SU-DHL-6 (cell line): ENCODE data around the gene MYL10.
"Not testable (repeated sequence)": the region's sequence is repeated elsewhere in the genome, so short reads cannot be mapped to it uniquely, and the experiment has no call there.

Source experiments
- H2AFZ ChIP-seq: fragments of 200-600 bp; sonication (generic); 2 replicates; pipeline ENCODE4 v1.6.1; 2014; ENCODE audit warnings: low read depth, mild to moderate bottlenecking, moderate library complexity, mixed read lengths, antibody characterized with exemption, low read length; ENCODE audit not compliant: severe bottlenecking
- H3F3A ChIP-seq: fragments of 200-600 bp; shearing (Covaris generic); 2 replicates; pipeline ENCODE4 v1.6.0; 2016; ENCODE audit warnings: antibody characterized with exemption, mild to moderate bottlenecking; ENCODE audit not compliant: insufficient read depth
- H3K27ac ChIP-seq: fragments of 200-600 bp; sonication (generic); 2 replicates; pipeline ENCODE4 v1.5.1; 2016; ENCODE audit warnings: low read depth, mild to moderate bottlenecking, low read length, moderate library complexity, mixed read lengths
- H3K27me3 ChIP-seq: fragments of 200-600 bp; sonication (generic), shearing (Covaris generic); 2 replicates; pipeline ENCODE4 v1.6.0; 2014; ENCODE audit warnings: mild to moderate bottlenecking, low read length
- H3K36me3 ChIP-seq: fragments of 200-600 bp; sonication (generic); 2 replicates; pipeline ENCODE4 v1.6.1; 2014; ENCODE audit warnings: mild to moderate bottlenecking, low read length, mixed read lengths
- H3K4me2 ChIP-seq: fragments of 300-600, 200-600 bp; shearing (Covaris generic), sonication (generic); 2 replicates; pipeline ENCODE4 v1.6.0; 2014; ENCODE audit warnings: low read length, low read depth, mild to moderate bottlenecking; ENCODE audit not compliant: poor library complexity, severe bottlenecking
- H3K4me3 ChIP-seq: fragments of 200-600 bp; sonication (generic); 2 replicates; pipeline ENCODE4 v1.5.1; 2014; ENCODE audit warnings: antibody characterized with exemption, low read length, mild to moderate bottlenecking, mixed read lengths; ENCODE audit not compliant: insufficient read depth, poor library complexity, severe bottlenecking
- H3K79me2 ChIP-seq: fragments of 200-600 bp; sonication (generic); 2 replicates; pipeline ENCODE4 v1.6.1; 2014; ENCODE audit warnings: mild to moderate bottlenecking, low read length, moderate library complexity; ENCODE audit not compliant: insufficient read depth
- H3K9ac ChIP-seq: fragments of 200-600 bp; sonication (generic); 2 replicates; pipeline ENCODE4 v1.7.0; 2014; ENCODE audit warnings: mild to moderate bottlenecking, low read length
- H3K9me2 ChIP-seq: fragments of 200-600 bp; sonication (generic); replicated peaks from 2 replicates; pipeline ENCODE4 v1.6.1; 2014; ENCODE audit warnings: low read length; ENCODE audit not compliant: insufficient read depth
- H3K9me3 ChIP-seq: fragments of 200-600 bp; sonication (generic); 2 replicates; pipeline ENCODE4 v1.6.1; 2014; ENCODE audit warnings: low read length, mixed read lengths; ENCODE audit not compliant: insufficient read depth
- H4K20me1 ChIP-seq: fragments of 200-600 bp; sonication (generic); 2 replicates; pipeline ENCODE4 v1.6.1; 2014; ENCODE audit warnings: low read depth, mild to moderate bottlenecking, antibody characterized with exemption, low read length, moderate library complexity, mixed read lengths
- EZH2phosphoT487 ChIP-seq: fragments of 200-600 bp; sonication (generic), shearing (Covaris generic); conservative IDR thresholded peaks from 2 replicates; pipeline ENCODE4 v1.6.1; 2018; ENCODE audit warnings: mild to moderate bottlenecking, antibody characterized with exemption, low read length, moderate library complexity, mixed read lengths
- TF ChIP-seq, protein P1 (sequence below): fragments of 200-600 bp; sonication (generic); IDR thresholded peaks from one replicate; pipeline ENCODE4 v1.5.1; 2017; ENCODE audit warnings: antibody characterized with exemption, mild to moderate bottlenecking, low read length, moderate library complexity; ENCODE audit not compliant: insufficient read depth, poor library complexity, severe bottlenecking

Gene MYL10

DNA sequence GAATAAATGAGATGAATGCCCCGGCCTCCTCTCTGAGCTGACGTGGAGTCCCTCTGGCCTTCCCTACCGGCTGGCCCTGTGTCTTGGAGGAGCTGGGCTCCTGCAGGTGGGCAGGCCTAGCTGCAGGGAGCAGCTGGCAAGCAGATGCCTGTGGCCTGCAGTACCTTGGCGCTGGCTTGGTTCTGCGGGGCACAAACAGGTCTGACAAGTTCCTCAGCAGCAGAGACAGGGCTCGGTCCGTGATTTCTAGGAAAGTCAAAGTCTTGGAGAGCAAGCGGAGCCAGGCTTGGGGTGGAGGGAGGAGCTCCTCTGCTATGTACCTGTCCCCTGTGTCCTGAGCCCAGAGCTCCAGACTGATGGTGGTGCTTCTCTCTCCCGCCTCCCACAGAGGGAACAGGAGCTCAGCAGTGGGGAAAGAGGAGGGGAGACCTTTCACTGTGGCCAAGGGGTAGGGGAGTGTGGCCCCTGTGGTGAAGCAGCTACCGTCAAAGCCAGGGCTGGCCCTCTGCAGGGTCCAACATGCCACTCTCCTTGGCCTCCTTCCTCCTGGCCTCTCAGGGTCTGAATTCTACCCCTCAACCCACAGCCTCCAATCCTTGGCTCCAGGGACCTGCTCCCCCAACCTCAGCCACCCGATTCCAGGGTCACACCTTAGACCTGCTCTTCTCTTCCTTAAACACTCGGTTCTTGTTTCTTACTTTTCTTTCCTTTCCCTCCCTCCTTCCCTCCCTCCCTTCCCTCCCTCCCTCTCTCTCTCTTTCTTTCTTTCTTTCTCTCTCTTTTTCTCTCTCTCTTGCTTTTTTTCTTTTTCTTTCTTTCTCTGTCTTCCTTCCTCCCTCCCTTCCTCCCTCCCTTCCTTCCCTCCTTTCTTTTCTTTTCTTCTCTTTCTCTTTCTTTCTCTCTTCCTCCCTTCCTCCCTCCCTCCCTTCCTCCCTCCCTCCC lies 20.1 kb downstream of the MYL10 start:
- H3K4me3 ChIP-seq: no peak overlapping the region
- H3K9me2 ChIP-seq: no peaks in the 10 kb centered on the region
- H3K27me3 ChIP-seq: no peaks in the 10 kb centered on the region
- no peaks in the 10 kb centered on the region for H3K9me3 ChIP-seq
- no peaks in the 10 kb centered on the region for H4K20me1 ChIP-seq
- no peak for TF ChIP-seq EZH2phosphoT487
- TF ChIP-seq, protein P1, sequence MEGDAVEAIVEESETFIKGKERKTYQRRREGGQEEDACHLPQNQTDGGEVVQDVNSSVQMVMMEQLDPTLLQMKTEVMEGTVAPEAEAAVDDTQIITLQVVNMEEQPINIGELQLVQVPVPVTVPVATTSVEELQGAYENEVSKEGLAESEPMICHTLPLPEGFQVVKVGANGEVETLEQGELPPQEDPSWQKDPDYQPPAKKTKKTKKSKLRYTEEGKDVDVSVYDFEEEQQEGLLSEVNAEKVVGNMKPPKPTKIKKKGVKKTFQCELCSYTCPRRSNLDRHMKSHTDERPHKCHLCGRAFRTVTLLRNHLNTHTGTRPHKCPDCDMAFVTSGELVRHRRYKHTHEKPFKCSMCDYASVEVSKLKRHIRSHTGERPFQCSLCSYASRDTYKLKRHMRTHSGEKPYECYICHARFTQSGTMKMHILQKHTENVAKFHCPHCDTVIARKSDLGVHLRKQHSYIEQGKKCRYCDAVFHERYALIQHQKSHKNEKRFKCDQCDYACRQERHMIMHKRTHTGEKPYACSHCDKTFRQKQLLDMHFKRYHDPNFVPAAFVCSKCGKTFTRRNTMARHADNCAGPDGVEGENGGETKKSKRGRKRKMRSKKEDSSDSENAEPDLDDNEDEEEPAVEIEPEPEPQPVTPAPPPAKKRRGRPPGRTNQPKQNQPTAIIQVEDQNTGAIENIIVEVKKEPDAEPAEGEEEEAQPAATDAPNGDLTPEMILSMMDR: no peak
- H3K4me2 ChIP-seq: no peak overlapping the region
- no peak overlapping the region for H3K9ac ChIP-seq
- H2AFZ ChIP-seq: no peak overlapping the region
- no peaks in the 10 kb centered on the region for H3K36me3 ChIP-seq
- H3F3A ChIP-seq: no peaks in the 10 kb centered on the region
- no peak overlapping the region for H3K27ac ChIP-seq
- no peaks in the 10 kb centered on the region for H3K79me2 ChIP-seq

DNA sequence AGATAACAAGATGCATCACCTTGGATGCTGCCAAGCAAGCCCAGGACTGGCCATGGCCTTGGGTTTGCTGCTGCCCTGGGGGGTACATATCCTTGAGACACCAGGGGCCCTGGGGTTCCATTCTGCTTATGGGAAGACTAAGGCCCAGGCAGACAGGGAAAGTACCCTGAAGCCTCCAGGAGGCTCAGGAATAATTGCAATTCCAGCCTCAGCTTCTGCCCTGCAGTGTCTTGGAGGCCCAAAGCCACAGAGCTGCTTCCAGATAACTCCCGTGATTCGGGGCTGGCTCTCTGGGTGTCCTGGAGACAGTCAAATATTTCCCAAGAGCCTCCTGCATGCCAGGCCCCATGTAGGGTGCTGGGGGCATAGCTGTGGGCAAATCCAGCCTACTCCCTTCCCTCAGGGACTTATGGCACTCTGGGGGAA lies 22.6 kb downstream of the MYL10 start:
- Histone ChIP-seq H3K27ac (no peak overlapping the region), H3F3A (no peaks in the 10 kb centered on the region), H2AFZ (no peak overlapping the region), H3K27me3 (no peaks in the 10 kb centered on the region), H3K9me3 (no peaks in the 10 kb centered on the region), H3K4me3 (no peak overlapping the region), H3K9ac (no peak overlapping the region), H3K79me2 (no peaks in the 10 kb centered on the region), H4K20me1 (no peaks in the 10 kb centered on the region), H3K4me2 (no peak overlapping the region), H3K9me2 (no peaks in the 10 kb centered on the region), H3K36me3 (no peaks in the 10 kb centered on the region)
- TF ChIP-seq EZH2phosphoT487: no peak
- TF ChIP-seq, protein P1: no peak

DNA sequence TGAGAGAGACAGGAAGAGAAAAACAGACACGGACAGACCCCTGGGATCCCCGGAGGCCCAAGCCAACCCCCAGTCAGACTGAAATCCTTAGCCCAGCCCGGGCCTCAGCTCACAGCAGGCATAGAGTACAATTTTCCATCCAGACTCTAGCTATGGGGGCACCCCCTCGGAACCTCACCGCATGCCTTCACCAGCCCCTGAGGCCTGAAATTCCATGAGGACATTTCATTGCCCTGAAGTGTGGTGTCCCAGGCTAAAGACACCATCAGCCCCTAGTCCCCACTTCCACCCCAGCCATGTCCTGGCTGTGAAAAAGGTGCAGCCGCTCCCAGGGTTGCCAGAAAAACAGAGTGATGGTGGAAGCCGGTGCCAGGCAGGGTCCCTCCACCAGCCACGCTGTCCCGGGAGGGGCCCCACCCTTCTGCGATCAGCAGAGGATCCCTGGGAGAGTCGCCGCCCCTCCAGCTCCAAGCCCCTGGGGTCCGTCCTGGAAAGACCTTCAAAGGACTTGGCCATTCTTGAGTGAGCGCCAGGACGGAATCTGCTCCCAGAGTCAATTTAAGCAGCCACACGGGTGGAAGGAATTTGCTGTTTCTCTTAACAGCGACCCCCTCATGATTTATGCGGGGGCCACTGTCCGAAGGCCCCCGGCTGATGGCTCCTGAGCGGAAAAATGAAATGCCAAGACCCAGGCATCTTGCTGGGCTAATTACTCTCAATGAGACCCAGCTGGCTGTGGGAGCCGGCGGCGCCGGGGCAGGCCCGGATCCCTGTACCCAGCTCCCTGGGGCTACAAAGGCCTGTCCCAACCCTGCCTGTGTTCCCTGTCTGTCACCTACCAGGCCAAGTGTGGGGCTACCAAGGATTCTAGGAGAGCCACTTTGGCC lies 23.2 kb downstream of the MYL10 start:
- Histone ChIP-seq H3K9me3 (no peaks in the 10 kb centered on the region), H3K36me3 (no peaks in the 10 kb centered on the region), H3K27ac (no peak overlapping the region), H3F3A (no peaks in the 10 kb centered on the region), H4K20me1 (no peaks in the 10 kb centered on the region), H3K9ac (no peak overlapping the region), H2AFZ (no peak overlapping the region), H3K4me3 (no peak overlapping the region), H3K79me2 (no peaks in the 10 kb centered on the region), H3K4me2 (no peak overlapping the region), H3K27me3 (no peaks in the 10 kb centered on the region), H3K9me2 (no peaks in the 10 kb centered on the region)
- TF ChIP-seq, protein P1: no peak
- no peak for TF ChIP-seq EZH2phosphoT487

DNA sequence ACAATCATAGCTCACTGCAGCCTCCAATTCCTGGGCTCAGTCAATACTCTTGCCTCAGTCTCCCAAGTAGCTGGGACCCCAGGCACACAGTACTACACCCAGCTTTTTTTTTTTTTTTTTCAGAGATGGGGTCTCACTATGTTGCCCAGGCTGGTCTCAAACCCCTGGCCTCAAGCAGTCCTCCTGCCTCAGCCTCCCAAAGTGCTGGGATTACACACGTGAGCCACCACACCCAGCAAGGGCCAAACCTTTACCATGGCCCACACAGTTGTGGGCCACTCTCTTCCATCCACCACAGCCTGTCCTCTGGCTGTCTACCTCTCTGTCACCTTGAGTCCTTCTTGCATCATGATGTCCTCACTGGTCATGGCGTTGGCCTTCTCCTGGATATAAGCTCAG lies 24.2 kb downstream of the MYL10 start:
- H4K20me1 ChIP-seq, H3K79me2 ChIP-seq, H3K9me3 ChIP-seq, H3K27ac ChIP-seq, H3K27me3 ChIP-seq, H2AFZ ChIP-seq, H3K4me3 ChIP-seq, H3K4me2 ChIP-seq, H3K9ac ChIP-seq, H3K36me3 ChIP-seq, H3K9me2 ChIP-seq, H3F3A ChIP-seq: not testable (repeated sequence)
